Kidney (tissue), 14 donors: ENCODE measurements around the gene ECE1. TPM values are rescaled to one million over a fixed set of nuclear protein-coding genes. Genes with fewer than 3 reads are reported as not detected.

Experiments
- DNase-seq, 5 donors: peaks; one replicate each; pipeline ENCODE4 v3.0.0-alpha.2; 2013 to 2020
- FAIRE-seq: peaks from 2 replicates; lab custom pipeline; 2012; peaks lifted over from hg19 to GRCh38; lab: Jason Lieb, UNC
- H3K27ac ChIP-seq, 2 donors: one replicate each; pipeline ENCODE4 v1.7.0; 2013; ENCODE audit warnings: low read depth in 2 of 2, low read length in 2 of 2, inconsistent platforms in 1 of 2
- H3K27me3 ChIP-seq: one replicate; pipeline ENCODE4 v1.7.1; 2013; ENCODE audit warnings: low read length, inconsistent platforms; ENCODE audit not compliant: control insufficient read depth, insufficient read depth
- H3K36me3 ChIP-seq, 3 donors: one replicate each; pipeline versions ENCODE4 v1.7.0 to v1.7.1; 2013; ENCODE audit warnings: low read length in 3 of 3, control low read depth in 1 of 3, inconsistent platforms in 1 of 3; ENCODE audit not compliant: insufficient read depth in 3 of 3, control insufficient read depth in 2 of 3
- H3K4me1 ChIP-seq, 3 donors: one replicate each; pipeline versions ENCODE4 v1.7.0 to v1.7.1; 2013; ENCODE audit warnings: low read length in 3 of 3, inconsistent platforms in 1 of 3, low read depth in 1 of 3; ENCODE audit not compliant: control insufficient read depth in 2 of 3, insufficient read depth in 2 of 3
- H3K4me3 ChIP-seq, 3 donors: one replicate each; pipeline versions ENCODE4 v1.7.0 to v1.8.1; 2013; ENCODE audit warnings: low read length in 3 of 3, control low read depth in 1 of 3, inconsistent platforms in 1 of 3
- H3K9ac ChIP-seq, 3 donors: one replicate each; pipeline versions ENCODE4 v1.7.0 to v1.7.1; 2013; ENCODE audit warnings: low read length in 3 of 3, control low read depth in 1 of 3, inconsistent platforms in 1 of 3
- H3K9me3 ChIP-seq, 3 donors: one replicate each; pipeline versions ENCODE4 v1.7.0 to v1.7.1; 2013; ENCODE audit warnings: low read length in 3 of 3, control low read depth in 1 of 3, inconsistent platforms in 1 of 3; ENCODE audit not compliant: control insufficient read depth in 2 of 3, insufficient read depth in 1 of 3
- intact Hi-C: fragments of 100-400 bp; cut with DNase I; formaldehyde crosslinking; loops from one replicate; pipeline ENCODE4 v1.11.1; 2022
- polyA plus RNA-seq: library from polyadenylated mRNA; stranded (reverse); fragments of 350-450 nt; fragmentation: Illumina TruSeq; extraction: RNeasy Lipid Tissue Mini Kit (QIAGEN cat#74804); gene quantifications from one replicate; pipeline ENCODE4 v1.2.3, GENCODE V29; 2014; ENCODE audit warnings: low read depth, low replicate concordance; ENCODE audit not compliant: insufficient read depth
- total RNA-seq: library from RNA; stranded (reverse); fragmentation: NEBNext Ultra II Directional; extraction: Animal tissue kit (Norgen Biotek cat#: 25700); gene quantifications from one replicate; pipeline ENCODE4 v1.2.1, GENCODE V29; 2021
- TF ChIP-seq, protein P1 (sequence below): IDR thresholded peaks from 3 replicates; pipeline ENCODE4 v1.5.1; 2012; ENCODE audit warnings: mild to moderate bottlenecking, moderate library complexity, borderline replicate concordance; ENCODE audit not compliant: insufficient read depth; ENCODE audit errors: extremely low read depth
- donor health status: control.
- donor health status: control.
- donor health status: control.
- donor health status: control.
- donor health status: control.
- donor health status: DM: yes; HTN: yes; CAD: no.
- donor health status: Normal renal cell carcinoma (clear cell type).

Gene ECE1
- total and polyA plus RNA-seq, 2 donors from 2014 or later, result 30.8 to 128 TPM

DNA sequence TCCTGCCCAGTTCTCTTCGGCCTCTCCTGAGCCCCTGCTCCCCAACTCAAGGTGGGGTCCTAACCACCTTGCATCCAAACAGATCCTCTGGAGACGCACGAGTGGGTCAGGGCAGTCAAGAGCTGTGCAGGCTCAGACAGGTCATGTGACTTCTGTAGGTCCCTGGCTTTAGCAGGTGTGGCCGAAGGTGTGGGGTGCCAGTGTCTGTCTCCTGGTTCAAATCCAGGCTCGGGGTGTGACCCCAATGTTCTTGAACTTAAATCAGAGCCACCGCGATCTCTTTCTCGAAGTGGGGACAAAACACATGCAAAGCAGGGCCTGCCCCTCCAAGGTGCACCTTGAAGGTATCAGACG, 27.4 kb upstream of the ECE1 start:
- H3K9ac ChIP-seq, result no peak overlapping the region
- intact Hi-C loops, result no loop called here
- peaks cover 0 to 26% (median 25%) of the 10 kb centered on the region in 3 donors for H3K4me1 ChIP-seq
- TF ChIP-seq, protein P1, sequence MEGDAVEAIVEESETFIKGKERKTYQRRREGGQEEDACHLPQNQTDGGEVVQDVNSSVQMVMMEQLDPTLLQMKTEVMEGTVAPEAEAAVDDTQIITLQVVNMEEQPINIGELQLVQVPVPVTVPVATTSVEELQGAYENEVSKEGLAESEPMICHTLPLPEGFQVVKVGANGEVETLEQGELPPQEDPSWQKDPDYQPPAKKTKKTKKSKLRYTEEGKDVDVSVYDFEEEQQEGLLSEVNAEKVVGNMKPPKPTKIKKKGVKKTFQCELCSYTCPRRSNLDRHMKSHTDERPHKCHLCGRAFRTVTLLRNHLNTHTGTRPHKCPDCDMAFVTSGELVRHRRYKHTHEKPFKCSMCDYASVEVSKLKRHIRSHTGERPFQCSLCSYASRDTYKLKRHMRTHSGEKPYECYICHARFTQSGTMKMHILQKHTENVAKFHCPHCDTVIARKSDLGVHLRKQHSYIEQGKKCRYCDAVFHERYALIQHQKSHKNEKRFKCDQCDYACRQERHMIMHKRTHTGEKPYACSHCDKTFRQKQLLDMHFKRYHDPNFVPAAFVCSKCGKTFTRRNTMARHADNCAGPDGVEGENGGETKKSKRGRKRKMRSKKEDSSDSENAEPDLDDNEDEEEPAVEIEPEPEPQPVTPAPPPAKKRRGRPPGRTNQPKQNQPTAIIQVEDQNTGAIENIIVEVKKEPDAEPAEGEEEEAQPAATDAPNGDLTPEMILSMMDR, result no peak
- no peaks in the 10 kb centered on the region for H3K27me3 ChIP-seq
- peak overlapping the region; percentile 76 for H3K27ac ChIP-seq
- H3K36me3 ChIP-seq, result no peaks in the 10 kb centered on the region
- no peak for FAIRE-seq
- DNase-seq, result no peak
- H3K4me3 ChIP-seq, result no peak overlapping the region
- H3K9me3 ChIP-seq, result no peaks in the 10 kb centered on the region

DNA sequence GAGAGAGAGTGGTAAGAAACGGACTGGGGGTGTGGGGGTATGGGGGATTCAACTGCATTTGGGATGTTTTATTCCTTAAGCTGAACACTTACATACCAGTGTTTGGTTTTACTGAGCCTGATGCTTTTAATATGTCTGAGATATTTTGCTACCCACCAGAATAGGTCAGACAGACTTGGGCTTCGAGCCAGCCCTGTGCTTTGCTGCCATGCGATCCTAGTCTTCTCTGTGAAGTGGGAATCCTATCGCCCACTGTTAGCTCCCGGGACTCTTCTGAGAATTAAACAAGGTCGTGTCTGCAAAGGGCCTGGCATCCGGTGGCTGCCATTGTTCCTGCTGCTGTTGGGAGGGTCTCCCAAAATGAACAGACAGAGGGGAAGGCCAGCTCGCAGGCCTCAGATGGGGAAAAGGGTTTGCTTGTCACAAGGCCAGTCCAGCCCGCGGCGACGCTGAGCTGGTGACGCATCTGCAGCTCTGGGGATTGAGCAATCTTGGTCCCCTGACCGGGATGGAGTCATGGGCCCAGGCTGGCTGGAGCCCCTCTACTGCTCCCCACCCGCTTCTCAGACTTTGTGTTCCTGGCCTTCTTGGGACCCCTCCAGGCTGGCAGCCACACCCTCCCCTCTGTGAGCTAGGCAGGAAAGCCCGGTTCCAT, 26.9 kb upstream of the ECE1 start:
- DNase-seq (peak in 1 of 5 donors; percentile 90), FAIRE-seq (no peak)
- no peaks in the 10 kb centered on the region for H3K27me3 ChIP-seq
- TF ChIP-seq, protein P1, result no peak
- H3K9ac ChIP-seq, result peak overlapping the region in 1 of 3 donors; percentile 35
- peak overlapping the region; percentile 76 for H3K27ac ChIP-seq
- H3K9me3 ChIP-seq, result no peaks in the 10 kb centered on the region
- H3K4me1 ChIP-seq, result peaks cover 0 to 21% (median 20%) of the 10 kb centered on the region in 3 donors
- no peaks in the 10 kb centered on the region for H3K36me3 ChIP-seq
- no peak overlapping the region for H3K4me3 ChIP-seq
- intact Hi-C loops, result no loop called here

DNA sequence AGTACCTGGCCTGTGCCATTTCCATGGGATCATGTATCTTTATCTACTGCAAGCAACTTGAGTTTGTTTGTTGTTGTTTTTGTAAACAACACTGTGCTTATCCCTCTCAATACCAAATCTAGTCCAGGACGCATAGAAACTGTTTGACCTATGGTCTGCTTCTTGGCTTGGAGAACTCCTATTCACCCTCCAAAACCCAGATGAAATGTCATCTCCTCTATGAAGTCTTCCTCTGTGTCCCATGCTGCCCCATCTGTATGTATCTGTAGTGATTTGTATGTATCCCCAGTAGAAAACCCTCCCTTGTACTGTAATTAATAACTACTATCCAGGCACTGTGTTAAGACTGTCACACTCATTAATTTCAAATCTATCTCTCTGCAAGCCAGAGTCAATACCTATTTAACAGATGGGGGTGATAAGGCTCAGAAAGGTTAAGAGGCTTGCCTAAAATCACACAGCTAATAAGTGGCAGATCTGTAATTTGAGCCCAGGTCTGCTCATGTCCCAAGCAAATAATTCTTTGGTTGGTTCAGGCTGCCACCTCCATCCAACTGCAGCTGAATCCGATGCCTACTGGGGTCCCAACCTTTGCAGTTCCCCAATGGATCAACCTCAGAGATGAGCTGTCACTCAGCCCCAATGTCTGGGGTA, 24.6 kb upstream of the ECE1 start:
- FAIRE-seq (no peak), DNase-seq (no peak)
- H3K4me3 ChIP-seq, result no peak overlapping the region
- intact Hi-C loops, result no loop called here
- no peaks in the 10 kb centered on the region for H3K27me3 ChIP-seq
- TF ChIP-seq, protein P1, result no peak
- peaks cover 0 to 20% (median 17%) of the 10 kb centered on the region in 3 donors for H3K4me1 ChIP-seq
- no peaks in the 10 kb centered on the region for H3K36me3 ChIP-seq
- no peaks in the 10 kb centered on the region for H3K9me3 ChIP-seq
- peak overlapping the region in 1 of 2 donors; percentile 34 for H3K27ac ChIP-seq
- H3K9ac ChIP-seq, result no peak overlapping the region
